HG03442 (cell line): ENCODE data around the gene HLA-B.

Experiments used
- ATAC-seq: cut with Tn5 transposase; IDR thresholded peaks from one replicate; pipeline ENCODE4 v1.9.1; 2021; ENCODE audit warnings: mild to moderate bottlenecking, moderate library complexity; ENCODE audit not compliant: unreplicated experiment

HLA-B gene

DNA sequence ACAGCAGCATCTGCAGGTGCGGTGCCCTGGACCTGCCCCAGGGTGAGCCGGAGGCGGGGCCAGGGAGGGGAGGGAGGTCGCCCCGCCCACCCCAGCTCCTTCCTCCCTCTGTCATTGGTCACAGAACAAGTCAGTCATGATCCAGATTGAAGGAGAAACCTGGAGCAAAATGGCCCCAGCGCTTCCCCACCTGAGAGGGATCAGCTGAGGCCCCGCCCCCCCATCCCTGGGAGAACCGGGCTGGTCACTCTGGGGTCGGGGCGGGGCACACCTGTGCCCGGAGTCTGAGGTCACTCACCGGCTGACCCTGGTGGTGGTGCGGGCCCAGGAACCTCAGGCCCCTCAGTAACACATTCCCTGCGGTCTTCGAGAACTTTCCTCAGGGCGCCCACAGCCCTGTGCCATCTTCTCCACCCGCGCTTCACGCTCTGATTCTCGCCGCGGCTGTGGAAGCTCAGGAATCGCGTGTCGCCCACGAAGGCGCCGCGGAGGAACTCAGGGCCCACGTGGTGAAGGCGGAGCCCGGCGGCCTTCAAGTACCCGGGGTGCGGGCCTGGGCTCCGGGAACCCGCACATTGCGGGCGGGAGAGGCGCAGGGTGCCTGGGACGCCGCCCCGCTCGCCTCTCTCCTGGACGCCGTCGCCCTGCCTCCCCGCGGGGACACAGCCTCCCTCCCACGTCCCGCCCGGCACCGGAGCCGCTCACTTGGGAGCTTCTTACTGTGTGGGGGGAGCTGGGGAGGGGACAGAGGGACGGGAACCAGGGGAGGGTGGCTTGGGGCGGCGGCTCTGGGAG lies 48.7 kb downstream of the HLA-B start:
- ATAC-seq = no peak

DNA sequence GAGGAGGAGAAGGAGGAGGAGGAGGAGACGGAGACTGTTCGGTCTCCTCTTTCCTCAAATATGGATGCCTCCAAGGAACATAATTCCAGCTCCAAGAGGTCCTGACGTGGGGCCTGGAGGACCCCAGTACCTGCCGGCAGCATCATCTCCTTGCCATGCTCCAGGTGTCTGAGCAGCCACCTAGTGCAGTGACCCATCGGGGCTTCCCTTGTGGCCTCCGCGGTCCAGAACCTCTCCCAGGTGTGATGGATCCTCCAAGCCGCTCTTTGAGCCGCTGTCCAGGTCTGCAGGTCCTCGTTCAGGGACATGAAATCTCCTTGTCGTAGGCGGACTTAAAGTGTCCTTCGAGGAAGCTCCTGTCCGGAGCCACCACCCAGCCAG lies 49.3 kb downstream of the HLA-B start:
- no peak for ATAC-seq

DNA sequence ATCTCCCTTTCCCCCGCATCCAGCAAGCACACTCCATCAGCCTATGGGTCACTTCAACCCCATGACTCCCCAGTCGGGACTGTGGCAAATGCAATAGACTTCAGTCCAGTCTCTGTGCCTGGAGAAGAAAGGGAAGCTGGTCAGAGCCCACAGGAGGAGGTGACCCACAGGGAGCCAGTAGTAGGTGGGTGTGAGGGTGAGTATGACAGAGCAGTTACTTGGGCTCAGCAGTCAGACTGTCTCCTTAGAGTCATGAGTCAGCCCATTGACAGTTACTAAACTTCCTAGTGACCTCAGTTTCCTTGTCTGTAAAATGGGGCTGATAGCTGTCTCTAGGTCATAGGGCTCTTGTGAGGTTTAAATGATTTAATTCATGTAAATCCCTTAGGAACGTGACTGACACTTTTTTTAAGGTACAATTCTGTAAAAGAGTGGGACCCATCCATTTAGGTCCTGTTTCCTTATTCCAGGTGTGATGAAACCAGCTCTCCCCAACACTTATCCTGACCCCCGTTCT lies 51.2 kb downstream of the HLA-B start:
- no peak for ATAC-seq

DNA sequence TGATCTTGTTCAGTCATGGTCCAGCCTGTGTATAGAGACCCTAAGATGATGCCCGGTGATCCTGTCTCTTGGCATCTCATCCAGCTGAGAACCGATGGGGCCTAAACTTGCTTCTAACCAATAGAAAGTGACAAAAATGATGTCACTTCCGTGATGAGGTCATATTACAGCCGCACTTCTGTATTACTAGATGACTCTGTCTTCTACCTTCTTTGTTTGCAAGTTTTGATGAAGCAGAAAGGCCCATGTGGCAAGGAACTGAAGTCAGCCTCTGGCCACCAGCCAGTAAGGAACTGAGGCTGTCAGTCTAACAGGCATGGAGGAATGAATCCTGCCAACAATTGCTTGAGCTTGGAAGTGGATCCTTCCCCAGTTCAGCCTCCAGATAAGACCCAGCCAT lies 52.3 kb downstream of the HLA-B start:
- ATAC-seq = no peak
